GM19035 (cell line): ENCODE data around the gene ZNF774.
"Not testable (repeated sequence)": the region's sequence is repeated elsewhere in the genome, so short reads cannot be mapped to it uniquely, and the experiment has no call there.

ENCODE experiments used
- ATAC-seq: cut with Tn5 transposase; IDR thresholded peaks from one replicate; pipeline ENCODE4 v1.9.1; 2021; ENCODE audit not compliant: unreplicated experiment

Gene ZNF774

GRCh38 chr15:90352107-90352893 is at the start of gene ZNF774:
TSS of gene ZNF774 (plus strand) at chr15:90352284. CDS start at chr15:90354661, 2,377 bp downstream.
- ATAC-seq = peak; percentile 99

DNA sequence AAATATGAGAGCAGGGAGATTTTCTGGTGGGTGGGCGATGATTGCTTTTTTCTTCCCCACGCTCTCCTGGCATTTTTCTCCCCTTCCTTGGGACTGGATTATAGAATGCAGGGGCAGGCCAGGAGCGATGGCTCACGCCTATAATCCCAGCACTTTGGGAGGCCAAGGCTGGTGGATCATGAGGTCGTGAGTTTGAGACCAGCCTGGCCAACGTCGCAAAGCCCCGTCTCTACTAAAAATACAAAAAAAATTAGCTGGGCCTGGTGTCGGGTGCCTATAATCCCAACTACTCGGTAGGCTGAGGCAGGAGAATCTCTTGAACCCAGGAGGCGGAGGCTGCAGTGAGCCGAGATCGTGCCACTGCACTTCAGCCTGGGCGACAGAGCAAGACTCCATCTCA is 46.7 kb upstream of the ZNF774 start:
- not testable (repeated sequence) for ATAC-seq

DNA sequence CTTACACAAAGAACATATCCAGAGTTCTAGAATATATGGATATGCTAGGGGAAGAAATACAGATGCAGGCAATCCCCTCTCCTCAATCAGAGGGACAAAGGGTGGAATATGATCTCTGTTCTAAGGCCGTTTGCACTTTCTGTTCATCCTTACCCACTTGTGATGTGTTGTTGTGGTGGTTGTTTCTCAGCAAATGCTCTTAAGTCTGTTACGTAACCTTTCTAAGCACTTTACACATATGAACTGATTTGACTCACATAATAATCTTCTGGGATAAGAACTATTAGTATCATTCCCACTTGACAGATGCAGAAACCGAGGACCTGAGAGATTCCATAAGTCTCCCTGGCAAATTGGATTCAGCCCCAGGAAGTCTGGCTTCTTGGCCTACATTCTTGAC is 46.2 kb upstream of the ZNF774 start:
- ATAC-seq = no peak

DNA sequence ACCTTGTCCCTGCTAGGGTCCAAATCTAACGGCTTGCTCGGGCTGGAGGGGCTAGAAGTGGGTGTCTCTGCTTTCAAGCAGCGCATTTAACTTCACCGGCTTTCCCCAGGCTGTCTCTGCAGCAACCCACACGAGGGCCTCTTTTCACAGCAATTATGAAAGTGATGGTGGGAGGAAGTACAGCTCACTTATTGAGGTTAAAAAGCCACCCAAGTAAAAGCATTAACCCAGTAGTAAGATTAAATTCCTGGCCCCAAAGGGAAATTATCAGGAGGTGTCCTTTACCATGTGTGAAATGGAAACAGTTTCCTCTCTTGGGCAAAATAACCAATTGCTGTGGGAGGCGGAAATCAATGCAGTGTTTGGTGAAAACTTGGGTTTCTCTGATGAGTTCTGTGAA is 45.5 kb upstream of the ZNF774 start:
- ATAC-seq = peak; percentile 87

DNA sequence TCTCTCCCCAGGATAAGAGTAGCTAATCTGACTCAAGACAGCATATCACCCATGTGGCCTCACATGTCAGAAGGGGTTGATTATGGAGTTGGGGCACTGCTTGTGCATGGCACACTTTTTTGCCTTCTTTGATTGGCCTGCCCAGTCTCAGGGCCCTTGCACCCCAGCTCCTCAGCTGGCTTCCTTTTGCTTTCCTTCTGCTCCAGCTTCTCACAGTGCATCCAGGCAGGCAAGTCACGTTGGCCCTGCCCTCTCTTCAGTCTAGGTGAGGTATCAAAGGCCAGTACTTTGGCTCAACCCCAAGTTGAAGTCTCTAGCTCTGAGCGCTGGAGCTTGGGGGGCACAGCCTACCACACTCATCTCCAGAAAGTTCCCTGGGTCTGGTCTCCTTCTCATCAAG is 44.4 kb upstream of the ZNF774 start:
- no peak for ATAC-seq

- ATAC-seq = no peak
Measured at GRCh38 chr15:90309020-90309419, 43.1 kb upstream of the ZNF774 start.

DNA sequence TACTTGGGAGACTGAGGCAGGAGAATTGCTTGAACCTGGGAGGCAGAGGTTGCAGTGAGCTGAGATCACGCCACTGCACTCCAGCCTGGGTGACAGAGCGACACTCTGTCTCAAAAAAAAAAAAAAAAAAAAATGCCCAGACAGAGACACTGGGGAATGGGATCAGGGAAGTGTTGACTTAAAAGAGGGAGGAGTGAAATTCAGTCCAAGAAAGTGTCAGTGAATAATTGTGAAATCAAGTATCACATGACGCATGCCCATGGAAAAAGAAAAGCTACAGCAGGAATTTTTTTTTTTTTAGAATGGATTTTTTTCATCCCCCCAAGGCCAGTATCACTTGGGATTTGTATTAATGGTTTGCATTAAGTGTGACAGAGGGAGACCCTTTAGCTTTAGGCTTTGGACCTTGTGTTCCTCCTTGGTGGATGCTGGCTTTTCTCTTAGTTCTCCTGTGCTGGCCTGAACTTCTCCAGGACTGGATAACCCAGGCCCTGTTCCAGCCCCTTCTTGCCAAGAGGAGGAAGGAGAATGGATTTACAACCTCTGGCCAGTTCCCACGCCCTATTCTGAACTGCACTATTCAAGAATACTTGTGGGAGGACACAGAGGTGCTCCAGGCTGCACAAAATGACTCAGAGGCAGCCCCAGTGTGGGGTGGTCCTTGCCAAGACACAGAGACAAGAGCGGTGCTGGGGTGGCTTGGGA is 36.7 kb upstream of the ZNF774 start:
- ATAC-seq = no peak

GRCh38 chr15:90316139-90316538 is 35.9 kb upstream of the ZNF774 start:
- no peak for ATAC-seq

DNA sequence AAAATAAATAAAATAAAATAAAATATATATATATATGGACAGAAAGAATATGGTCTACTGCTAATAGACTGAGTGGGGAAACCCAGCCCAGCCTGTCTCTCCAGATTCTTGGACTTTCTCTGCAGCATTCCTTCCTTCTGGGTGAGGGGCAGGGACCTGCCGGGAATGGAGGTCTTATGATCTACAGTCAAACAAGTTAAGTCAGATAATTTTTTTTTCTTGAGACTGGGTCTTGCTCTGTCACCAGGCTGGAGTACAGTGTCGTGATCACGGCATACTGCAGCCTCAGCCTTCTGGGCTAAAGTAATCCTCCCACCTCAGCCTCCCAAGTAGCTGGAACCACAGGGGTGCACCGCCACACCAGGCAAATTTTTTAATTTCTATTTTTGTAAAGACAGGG is 33.5 kb upstream of the ZNF774 start:
- no peak for ATAC-seq

- ATAC-seq = peak; percentile 92
Measured at GRCh38 chr15:90320062-90320884, 31.8 kb upstream of the ZNF774 start.

DNA sequence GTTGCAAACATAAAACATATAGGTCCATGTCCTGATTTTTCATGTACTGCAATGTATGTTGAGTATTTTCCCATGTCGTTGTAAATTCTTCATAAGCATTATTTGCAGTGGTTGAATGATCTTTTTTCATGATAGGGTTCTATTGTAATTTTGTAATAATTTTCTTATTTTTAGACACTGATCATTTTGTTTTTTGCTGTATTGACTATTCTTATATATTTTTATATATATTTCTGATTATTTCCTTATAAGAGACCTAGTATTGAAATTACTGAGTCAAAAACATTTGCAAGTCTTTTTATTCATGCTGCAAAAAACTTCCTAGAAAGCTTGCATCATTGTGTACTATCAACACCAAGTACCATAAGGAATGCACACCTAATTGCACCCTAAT is 31.2 kb upstream of the ZNF774 start:
- no peak for ATAC-seq

DNA sequence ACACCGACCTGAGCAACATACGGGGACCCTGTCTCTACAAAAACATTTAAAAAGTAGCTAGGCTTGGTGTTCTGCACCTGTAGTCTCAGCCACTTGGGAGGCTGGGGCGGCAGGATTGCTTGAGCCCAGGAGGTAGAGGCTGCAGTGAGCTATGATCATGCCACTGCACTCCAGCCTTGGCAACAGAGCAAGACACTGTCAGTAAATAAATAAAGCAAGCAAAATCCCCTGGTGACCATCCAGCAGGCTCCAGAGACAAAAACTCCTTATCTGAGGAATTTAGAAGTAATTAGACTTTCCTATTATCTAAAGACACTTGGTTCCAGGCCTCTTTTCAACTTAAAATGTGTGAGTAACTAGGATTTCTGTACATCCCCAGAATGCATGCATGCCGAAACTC is 29.5 kb upstream of the ZNF774 start:
- ATAC-seq = no peak

DNA sequence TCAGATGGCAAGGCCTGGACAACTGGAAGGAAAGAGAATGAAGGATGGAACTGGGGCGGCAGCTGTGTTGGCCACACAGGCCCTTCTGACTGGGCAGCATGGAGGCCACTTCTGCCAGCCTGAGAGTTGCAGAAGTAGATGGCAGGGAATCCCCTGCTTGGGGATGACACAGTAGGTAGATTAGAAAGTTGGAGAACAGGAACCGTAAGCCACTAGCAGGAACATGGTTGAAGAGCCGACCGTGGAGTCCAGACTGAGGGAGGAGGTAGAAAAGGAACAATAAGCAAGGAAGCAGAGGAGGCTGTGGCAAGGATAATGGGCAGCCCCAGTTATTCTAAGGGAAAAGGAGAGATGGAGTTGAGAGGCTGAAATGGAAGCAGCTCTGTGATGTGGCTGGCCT is 26.4 kb upstream of the ZNF774 start:
- no peak for ATAC-seq

DNA sequence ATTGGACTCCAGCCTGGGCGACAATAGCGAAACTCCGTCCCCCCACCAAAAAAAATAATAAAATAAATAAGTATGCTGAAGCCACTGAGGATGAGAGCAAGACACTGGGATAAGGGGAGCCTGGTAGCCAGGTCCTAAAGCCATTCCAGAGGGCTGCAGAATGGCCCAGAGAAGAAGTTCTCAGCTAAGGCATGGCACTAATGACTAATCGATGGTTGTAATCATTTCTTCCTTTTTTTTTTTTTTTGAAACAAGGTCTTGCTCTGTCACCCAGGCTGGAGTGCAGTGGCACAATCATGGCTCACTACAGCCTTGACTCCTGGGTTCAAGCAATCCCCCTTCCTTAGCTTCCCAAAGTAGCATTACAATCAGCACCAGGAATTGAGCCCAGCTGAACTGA is 25.6 kb upstream of the ZNF774 start:
- ATAC-seq = no peak

DNA sequence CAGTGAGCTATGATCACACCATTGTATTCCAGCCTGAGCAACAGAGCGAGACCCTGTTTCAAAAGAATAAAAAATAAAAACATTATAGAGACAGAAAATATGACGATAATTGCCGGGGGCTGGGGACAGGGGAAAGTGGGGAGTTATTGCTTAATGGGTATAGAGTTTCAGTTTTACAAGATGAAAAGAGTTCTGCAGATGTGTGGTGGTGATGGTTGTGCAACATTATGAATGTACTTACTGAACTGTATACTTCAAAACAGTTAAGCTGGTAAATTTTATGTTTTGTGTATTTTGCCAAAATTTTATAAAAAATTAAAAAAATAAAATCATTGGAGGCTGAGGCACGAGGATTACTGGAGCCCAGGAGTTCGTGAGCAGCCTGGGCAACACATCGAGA is 24.8 kb upstream of the ZNF774 start:
- ATAC-seq = no peak

GRCh38 chr15:90334304-90334731 is 17.8 kb upstream of the ZNF774 start:
- ATAC-seq = no peak

DNA sequence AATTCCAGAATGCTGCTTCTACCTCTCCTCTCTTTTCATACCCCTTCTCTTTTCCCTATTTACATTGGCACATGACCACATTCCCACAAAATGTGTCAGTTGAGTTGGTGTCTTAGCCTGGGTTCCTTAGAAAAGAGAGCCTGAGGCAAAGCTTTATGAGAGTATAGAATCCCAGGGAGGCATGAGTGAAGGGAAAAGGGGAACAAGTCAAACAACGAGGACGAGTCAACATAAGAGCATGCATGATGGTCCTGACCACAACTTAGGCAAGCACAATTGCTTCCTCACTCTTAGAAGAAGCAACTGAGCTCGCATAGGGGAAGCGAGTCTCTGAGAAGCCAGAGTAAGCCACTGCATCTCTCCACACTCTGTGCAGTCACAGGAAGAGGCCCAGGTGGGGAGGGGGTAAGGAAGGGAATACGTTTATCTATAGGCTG is 15.4 kb upstream of the ZNF774 start:
- no peak for ATAC-seq

DNA sequence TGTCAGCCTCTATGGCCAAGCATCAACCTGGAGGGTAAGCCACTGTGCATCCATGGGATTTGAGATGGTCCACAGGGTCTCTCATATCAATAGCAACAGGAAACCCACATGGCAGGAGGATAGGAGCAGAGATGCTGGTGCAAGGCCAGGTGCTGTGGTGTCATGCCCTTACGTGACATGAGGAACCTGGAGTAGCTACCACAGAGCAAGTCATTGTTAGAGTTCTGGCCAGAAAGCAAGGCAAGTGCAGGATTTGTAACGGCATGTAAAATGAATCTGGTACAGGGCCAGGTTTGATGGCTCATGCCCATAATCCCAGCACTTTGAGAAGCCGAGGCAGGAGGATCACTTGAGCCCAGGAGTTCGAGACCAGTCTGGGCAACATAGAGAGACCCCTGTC is 14.8 kb upstream of the ZNF774 start:
- no peak for ATAC-seq

GRCh38 chr15:90338532-90338931 is 13.6 kb upstream of the ZNF774 start:
- ATAC-seq = no peak

DNA sequence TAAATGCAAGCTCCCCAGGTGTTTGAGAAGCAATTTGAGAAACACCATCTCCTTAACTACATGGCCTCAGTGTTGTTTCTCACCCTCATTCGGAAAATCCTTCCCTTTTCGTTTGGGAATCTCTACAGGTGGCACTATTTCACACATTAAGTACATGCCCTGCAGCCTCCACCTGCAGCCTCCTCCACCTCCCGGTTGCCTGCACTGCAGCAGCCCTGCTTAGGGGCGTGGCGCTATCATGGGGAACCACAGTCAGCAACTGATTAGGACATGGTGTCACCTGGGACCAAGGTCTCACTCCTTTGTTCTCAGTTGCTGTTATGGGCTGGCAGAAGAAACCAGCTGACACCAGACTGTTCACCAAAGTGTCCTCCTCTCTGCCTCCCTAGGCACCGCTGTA is 11.7 kb upstream of the ZNF774 start:
- no peak for ATAC-seq

DNA sequence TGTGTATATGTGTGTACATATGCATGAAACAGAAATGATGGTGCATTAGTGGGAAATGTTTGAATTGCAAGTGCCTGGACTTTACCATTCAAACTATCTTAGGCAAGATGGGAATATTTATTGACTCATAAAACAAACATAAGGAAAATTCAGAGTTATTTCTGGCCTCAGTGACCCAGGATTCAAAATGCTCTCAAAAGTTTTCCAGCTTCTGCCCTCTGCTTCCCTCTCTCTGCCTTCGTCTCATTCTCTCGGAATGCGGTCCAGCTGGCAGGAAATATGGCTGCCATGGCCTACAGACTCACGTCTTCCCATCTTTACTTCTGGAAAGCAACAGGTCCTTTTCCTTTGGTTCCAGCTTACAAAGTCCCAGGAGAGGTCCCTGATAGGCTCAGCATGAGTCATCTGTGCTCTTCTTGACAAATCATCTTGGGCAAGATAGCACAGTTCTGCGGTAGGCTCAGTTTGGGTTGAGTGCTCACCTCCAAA is 8.7 kb upstream of the ZNF774 start:
- ATAC-seq = no peak
